Ascending aorta (tissue), 2 donors: ENCODE measurements around the gene PPP5C. TPM values are rescaled to one million over a fixed set of nuclear protein-coding genes. Genes with fewer than 3 reads are reported as not detected.

ENCODE experiments used
- DNase-seq, 2 donors: peaks; one replicate each; pipeline ENCODE4 v3.0.0-alpha.2; 2019; ENCODE audit warnings: low spot score in 2 of 2
- H3K27ac ChIP-seq, 2 donors: fragments of 200-600 bp; sonication (generic); one replicate each; pipeline ENCODE4 v1.5.1; 2016 to 2017; ENCODE audit warnings: mild to moderate bottlenecking in 1 of 2
- H3K27me3 ChIP-seq: fragments of 200-600 bp; sonication (generic); one replicate; pipeline ENCODE4 v1.5.1; 2017
- H3K36me3 ChIP-seq, 2 donors: fragments of 200-600 bp; sonication (generic); one replicate each; pipeline ENCODE4 v1.5.1; 2016
- H3K4me1 ChIP-seq, 2 donors: fragments of 200-600 bp; sonication (generic); one replicate each; pipeline ENCODE4 v1.5.1; 2016 to 2017; ENCODE audit warnings: mild to moderate bottlenecking in 1 of 2
- H3K4me3 ChIP-seq, 2 donors: fragments of 200-600 bp; sonication (generic); one replicate each; pipeline ENCODE4 v1.5.1; 2016 to 2017; ENCODE audit warnings: mild to moderate bottlenecking in 1 of 2
- H3K9me3 ChIP-seq, 2 donors: fragments of 200-600 bp; sonication (generic); one replicate each; pipeline ENCODE4 v1.5.1; 2016
- CTCF ChIP-seq, 3 experiments: fragments of 200-600 bp in 2 of 3; fragments of 450-650 bp in 1 of 3; sonication (generic) in 2 of 3; IDR thresholded peaks; one replicate each; pipeline ENCODE4 v1.5.1; 2016 to 2019; ENCODE audit warnings: antibody characterized with exemption in 3 of 3, mild to moderate bottlenecking in 1 of 3, moderate library complexity in 1 of 3
- intact Hi-C: fragments of 100-400 bp; cut with DNase I; formaldehyde crosslinking; loops from one replicate; pipeline ENCODE4 v1.15.1; 2023
- total RNA-seq: library from RNA; depleted of rRNA; stranded (reverse); fragments of >200 nt; gene quantifications from one replicate; pipeline ENCODE4 v1.1.0, GENCODE V29; 2016

The PPP5C gene
- total RNA-seq, 1 donor from 2014 or later: 96.1 TPM

- TF ChIP-seq CTCF (IDR thresholded peaks at IDR 0.05): no peak
- DNase-seq: no peak
- intact Hi-C loops: no loop called here
These were observed 11.1 kb downstream of the PPP5C start for GRCh38 chr19:46357846-46358583.

GRCh38 chr19:46361915-46362314, 15.0 kb downstream of the PPP5C start:
- intact Hi-C loops: no loop called here
- DNase-seq: no peak
- Histone ChIP-seq H3K27ac (no peak overlapping the region), H3K9me3 (no peaks in the 10 kb centered on the region), H3K4me3 (no peak overlapping the region), H3K36me3 (peaks cover 10 to 41% of the 10 kb centered on the region in 2 donors), H3K27me3 (no peaks in the 10 kb centered on the region), H3K4me1 (no peaks in the 10 kb centered on the region)
- TF ChIP-seq CTCF (IDR thresholded peaks at IDR 0.05): no peak

More at GRCh38 chr19:46357846-46358583, 11.1 kb downstream of the PPP5C start:
- Histone ChIP-seq H3K4me3 (no peak overlapping the region), H3K9me3 (no peaks in the 10 kb centered on the region), H3K27me3 (no peaks in the 10 kb centered on the region), H3K27ac (no peak overlapping the region), H3K36me3 (peaks cover 26 to 47% of the 10 kb centered on the region in 2 donors), H3K4me1 (no peaks in the 10 kb centered on the region)

DNA sequence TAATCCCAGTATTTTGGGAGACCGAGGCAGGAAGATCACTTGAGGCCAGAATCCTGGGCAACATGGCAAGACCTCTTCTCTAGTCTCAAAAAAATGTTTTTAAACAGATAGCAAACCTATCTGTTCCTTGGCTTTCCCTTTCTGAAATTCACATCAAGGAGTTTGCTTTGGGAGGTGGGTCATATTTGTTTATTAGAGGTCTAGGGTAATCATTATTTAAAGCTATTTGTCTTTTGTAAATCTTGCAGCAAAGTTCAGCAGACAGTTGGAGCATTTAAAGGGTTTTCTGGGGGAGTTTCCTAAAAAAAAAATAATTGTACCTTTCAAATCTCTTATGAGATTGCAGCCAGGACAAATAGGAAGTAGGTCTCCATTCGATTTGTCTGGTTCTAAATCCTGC, 17.5 kb downstream of the PPP5C start:
- H3K36me3 ChIP-seq: peaks cover 7 to 43% of the 10 kb centered on the region in 2 donors
- H3K4me1 ChIP-seq: no peaks in the 10 kb centered on the region
- no peak for TF ChIP-seq CTCF (IDR thresholded peaks at IDR 0.05)
- no peaks in the 10 kb centered on the region for H3K27me3 ChIP-seq
- intact Hi-C loops: no loop called here
- no peak for DNase-seq
- H3K9me3 ChIP-seq: no peaks in the 10 kb centered on the region
- H3K27ac ChIP-seq: no peak overlapping the region
- no peak overlapping the region for H3K4me3 ChIP-seq

DNA sequence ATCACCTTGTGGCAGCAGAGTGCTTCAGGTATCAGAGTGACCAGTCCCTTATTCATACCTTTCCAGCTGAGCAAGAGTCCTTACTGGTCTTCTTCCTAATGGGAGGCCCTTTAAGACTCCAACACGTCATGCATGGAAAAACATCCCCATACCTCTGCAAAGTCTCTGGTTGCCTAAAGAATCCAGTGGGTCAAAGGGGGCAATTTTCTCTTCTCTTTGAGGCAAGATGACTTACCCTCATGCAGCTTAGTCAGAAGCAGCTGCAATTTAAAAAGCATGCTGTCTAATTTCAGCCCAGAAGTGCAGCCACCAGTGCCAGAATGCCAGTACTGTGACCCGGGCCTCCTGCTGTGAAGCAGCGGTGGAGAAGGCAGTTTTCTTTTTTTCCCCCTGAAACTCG, 18.7 kb downstream of the PPP5C start:
- H3K9me3 ChIP-seq: no peaks in the 10 kb centered on the region
- peaks cover 3 to 43% of the 10 kb centered on the region in 2 donors for H3K36me3 ChIP-seq
- H3K4me1 ChIP-seq: no peaks in the 10 kb centered on the region
- H3K27me3 ChIP-seq: no peaks in the 10 kb centered on the region
- TF ChIP-seq CTCF (IDR thresholded peaks at IDR 0.05): no peak
- intact Hi-C loops: no loop called here
- H3K27ac ChIP-seq: no peak overlapping the region
- no peak overlapping the region for H3K4me3 ChIP-seq
- DNase-seq: peak in 1 of 2 donors; percentile 9

GRCh38 chr19:46366620-46367292, 19.9 kb downstream of the PPP5C start:
- Histone ChIP-seq H3K4me3 (no peak overlapping the region), H3K27me3 (no peaks in the 10 kb centered on the region), H3K27ac (no peak overlapping the region), H3K36me3 (peaks cover 3 to 43% of the 10 kb centered on the region in 2 donors), H3K9me3 (no peaks in the 10 kb centered on the region), H3K4me1 (no peaks in the 10 kb centered on the region)
- DNase-seq: peak in 1 of 2 donors; percentile 24
- no peak for TF ChIP-seq CTCF (IDR thresholded peaks at IDR 0.05)
- intact Hi-C loops: no loop called here
